ENCODE data around the gene PNCK.
"Not testable (repeated sequence)": the region's sequence is repeated elsewhere in the genome, so short reads cannot be mapped to it uniquely, and the experiment has no call there.

PNCK gene

DNA sequence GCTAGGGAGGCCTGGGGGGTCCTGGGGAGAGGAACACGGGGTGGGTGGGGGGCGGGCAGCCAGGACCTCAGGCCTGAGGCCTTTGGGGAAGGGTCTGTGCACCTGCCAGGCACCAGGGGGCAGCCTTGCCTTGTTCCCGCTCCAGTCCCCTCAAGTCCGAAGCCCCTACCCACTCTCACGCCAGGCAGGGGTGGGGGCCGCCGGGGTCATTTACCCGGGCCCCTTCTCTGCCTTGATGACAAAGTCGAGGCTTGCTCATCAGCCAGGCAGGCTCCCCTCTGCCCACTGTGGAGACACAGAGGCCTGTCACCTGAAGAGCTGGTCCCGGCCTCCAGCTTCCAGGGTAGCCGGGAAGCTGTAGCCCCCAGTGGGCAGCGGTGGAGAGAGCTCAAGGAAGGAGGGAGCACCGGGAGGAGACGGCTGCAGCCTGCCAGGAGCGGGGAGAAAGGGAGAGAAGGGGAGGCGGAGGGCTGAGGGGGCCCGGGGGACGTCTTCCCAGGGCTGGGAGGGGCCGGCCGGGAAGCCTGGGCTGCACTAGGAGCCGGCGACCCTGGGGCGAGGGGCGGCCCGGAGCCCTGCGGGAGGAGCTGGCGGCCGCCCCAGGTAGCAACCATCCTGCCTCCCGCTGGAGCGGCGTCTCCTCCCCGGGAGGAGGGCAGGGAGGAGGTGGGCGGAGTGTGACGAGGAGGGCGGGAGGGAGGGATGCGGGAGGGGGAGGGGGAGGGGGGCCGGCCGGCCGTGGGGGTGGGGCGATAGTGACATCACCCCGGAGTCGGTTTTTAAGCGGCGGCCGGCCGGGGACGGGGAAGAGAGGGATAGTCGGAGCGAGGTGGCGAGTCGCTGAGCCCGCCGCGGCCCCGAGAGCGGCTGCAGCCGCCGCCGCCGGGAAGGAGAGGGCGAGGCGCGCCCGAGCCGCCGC lies 13.8 kb upstream of the PNCK start, which contains the start of gene SLC6A8:
SLC6A8 (plus strand) TSS at position 806 of the 919 bp plus-strand sequence. CDS start 649 bp downstream, outside the sequence.
- H3K27me3 ChIP-seq = peaks cover 91% of the 10 kb centered on the region

DNA sequence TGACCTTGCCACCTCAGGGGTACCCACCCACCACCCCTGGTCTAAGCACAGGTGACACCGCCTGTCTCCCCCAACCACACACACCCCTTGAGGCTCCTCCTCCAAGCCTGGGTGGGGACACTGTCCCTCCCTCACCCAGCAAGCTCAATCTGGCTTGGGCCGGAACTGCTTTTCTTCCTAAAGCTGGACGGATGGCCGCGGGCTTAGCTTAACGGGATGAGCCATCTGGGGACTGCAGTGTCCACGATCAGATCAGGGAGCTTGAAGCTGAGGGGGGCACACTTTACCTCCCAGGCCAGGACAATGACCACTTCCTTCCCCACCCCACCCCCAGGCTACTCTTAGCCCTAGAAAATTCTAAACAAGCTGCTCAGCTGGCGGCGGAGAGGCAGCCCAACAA lies 13.1 kb upstream of the PNCK start:
- no peaks in the 10 kb centered on the region for H3K4me1 ChIP-seq (ENCODE audit: control insufficient read depth in 1 of 2, insufficient read depth in 1 of 2, low read depth in 1 of 2, low read length in 1 of 2)
- peaks cover 88% of the 10 kb centered on the region for H3K27me3 ChIP-seq
- no peak overlapping the region for H3K27ac ChIP-seq
- H3K9me3 ChIP-seq = no peaks in the 10 kb centered on the region
- H3K36me3 ChIP-seq = no peaks in the 10 kb centered on the region
- TF ChIP-seq, protein P1, sequence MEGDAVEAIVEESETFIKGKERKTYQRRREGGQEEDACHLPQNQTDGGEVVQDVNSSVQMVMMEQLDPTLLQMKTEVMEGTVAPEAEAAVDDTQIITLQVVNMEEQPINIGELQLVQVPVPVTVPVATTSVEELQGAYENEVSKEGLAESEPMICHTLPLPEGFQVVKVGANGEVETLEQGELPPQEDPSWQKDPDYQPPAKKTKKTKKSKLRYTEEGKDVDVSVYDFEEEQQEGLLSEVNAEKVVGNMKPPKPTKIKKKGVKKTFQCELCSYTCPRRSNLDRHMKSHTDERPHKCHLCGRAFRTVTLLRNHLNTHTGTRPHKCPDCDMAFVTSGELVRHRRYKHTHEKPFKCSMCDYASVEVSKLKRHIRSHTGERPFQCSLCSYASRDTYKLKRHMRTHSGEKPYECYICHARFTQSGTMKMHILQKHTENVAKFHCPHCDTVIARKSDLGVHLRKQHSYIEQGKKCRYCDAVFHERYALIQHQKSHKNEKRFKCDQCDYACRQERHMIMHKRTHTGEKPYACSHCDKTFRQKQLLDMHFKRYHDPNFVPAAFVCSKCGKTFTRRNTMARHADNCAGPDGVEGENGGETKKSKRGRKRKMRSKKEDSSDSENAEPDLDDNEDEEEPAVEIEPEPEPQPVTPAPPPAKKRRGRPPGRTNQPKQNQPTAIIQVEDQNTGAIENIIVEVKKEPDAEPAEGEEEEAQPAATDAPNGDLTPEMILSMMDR (IDR thresholded peaks at IDR 0.05) = no peak
- no peak overlapping the region for H3K4me3 ChIP-seq (ENCODE audit: low read depth in 1 of 2, low read length in 1 of 2)

More for the DNA sequence above, 13.8 kb upstream of the PNCK start, which contains the start of gene SLC6A8:
- Histone ChIP-seq H3K9me3 (no peaks in the 10 kb centered on the region), H3K4me3 (ENCODE audit: low read depth in 1 of 2, low read length in 1 of 2) (peak within 1 kb of the TSS; percentile 27 to 50), H3K27ac (no peak within 1 kb of the TSS), H3K36me3 (no peaks in the 10 kb centered on the region), H3K4me1 (ENCODE audit: control insufficient read depth in 1 of 2, insufficient read depth in 1 of 2, low read depth in 1 of 2, low read length in 1 of 2) (no peaks in the 10 kb centered on the region)
- TF ChIP-seq, protein P1 (IDR thresholded peaks at IDR 0.05) = peak; percentile 11

DNA sequence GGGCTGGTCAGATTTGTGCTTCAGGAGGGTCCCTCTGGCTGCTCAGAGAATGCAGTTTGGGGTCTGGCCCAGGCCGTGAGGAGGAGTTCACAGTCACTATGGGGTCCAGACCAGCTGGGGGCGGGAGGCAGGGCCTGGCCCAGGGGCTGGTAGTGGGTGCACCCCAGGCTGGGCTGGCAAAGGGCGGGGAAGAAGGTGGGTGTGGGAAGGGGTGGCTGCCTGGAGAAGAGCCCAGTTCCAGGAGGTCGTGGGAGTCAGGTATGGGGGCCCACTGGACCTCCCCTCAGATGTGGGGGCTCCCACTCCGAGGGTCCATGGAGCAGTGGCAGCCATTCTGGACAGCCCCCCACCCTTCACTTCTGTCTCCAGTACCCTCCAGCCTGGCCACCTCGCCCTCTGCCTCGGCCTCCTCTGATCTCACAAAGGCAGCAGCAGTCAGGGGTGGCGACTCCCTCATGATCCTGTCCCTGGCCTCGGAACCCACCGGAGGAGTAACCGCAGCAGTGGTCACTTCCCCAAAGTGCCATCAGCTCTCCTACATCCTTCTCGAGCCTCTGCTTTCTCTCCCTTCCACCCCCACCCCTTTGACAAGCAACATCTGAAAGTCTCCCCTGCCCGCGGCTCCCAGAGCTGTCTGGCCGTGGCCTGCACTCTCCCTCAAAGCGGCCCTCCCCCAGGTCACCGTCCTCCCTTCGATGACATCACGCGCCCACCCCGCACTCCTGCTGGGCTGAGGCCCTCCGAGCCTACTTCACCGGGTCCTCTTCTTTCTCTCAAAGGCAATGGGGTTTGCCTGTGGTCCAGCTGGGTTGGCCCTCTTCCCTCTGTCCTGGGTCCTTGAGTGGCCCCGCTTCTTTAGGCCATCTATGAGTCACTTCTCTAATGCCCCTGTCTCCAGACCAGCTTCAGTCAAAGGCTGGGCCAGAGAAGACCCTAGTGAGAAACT lies 12.4 kb upstream of the PNCK start:
- no peaks in the 10 kb centered on the region for H3K9me3 ChIP-seq
- no peak overlapping the region for H3K4me3 ChIP-seq (ENCODE audit: low read depth in 1 of 2, low read length in 1 of 2)
- peaks cover 88% of the 10 kb centered on the region for H3K27me3 ChIP-seq
- H3K4me1 ChIP-seq (ENCODE audit: control insufficient read depth in 1 of 2, insufficient read depth in 1 of 2, low read depth in 1 of 2, low read length in 1 of 2) = no peaks in the 10 kb centered on the region
- H3K36me3 ChIP-seq = no peaks in the 10 kb centered on the region
- TF ChIP-seq, protein P1 (IDR thresholded peaks at IDR 0.05) = no peak
- no peak overlapping the region for H3K27ac ChIP-seq

DNA sequence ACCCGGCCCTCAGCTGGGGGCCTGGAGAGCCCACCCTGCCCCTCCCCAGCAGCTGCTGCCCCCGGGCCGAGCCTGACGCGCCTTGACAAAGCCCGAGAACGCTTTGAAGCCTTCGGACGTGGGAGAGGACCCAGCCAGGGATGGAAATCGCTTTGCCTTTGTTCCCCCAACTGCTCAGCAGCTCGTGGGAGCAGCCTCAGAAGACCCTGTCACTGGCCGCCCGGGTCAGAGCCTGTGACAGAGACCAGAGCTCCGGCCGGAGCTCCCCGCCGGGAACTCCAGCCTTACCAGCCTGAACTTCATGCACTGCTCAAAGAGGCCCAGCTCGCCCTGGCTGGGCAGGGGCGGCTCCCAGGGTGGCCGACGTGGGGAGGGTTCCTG lies 11.5 kb upstream of the PNCK start:
- TF ChIP-seq, protein P1 (IDR thresholded peaks at IDR 0.05) = no peak
- H3K4me3 ChIP-seq (ENCODE audit: low read depth in 1 of 2, low read length in 1 of 2) = no peak overlapping the region
- H3K4me1 ChIP-seq (ENCODE audit: control insufficient read depth in 1 of 2, insufficient read depth in 1 of 2, low read depth in 1 of 2, low read length in 1 of 2) = no peaks in the 10 kb centered on the region
- H3K9me3 ChIP-seq = no peaks in the 10 kb centered on the region
- H3K36me3 ChIP-seq = no peaks in the 10 kb centered on the region
- H3K27me3 ChIP-seq = peaks cover 80% of the 10 kb centered on the region
- no peak overlapping the region for H3K27ac ChIP-seq

DNA sequence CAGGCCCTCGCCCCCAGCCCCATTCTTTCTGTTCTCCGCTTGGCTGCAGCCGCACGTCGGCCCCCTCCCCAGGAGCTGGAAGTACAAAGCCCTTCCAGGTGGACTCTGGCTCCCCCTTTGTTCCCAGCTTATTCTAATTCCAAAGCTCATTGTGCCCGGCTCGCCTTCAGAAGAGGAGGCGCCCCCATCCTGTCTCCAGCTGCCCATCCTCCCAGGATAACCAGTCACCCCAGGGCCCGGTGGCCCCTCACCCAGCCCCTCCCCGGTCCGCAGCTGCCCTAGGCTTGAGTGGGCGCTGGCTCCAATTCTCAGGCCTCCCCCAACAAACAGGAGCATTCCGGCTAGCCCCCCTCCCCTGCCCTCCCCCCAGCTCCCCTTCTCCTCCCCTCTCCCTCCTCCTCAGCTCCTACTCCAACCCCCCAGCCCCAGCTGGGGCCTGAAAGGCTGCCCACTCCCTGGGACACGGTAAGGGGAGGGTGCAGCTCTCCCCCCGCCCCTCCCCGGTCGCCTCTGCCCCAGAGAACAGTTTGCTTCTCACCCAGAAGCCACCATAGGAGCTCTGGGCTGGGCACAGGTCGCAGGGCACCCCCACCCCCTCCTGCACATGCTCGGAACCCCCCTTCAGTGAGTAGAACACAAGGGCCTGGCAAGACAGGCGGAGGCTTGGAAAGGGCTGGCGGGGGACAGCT lies 11.0 kb upstream of the PNCK start:
- H3K27me3 ChIP-seq = peaks cover 80% of the 10 kb centered on the region
- TF ChIP-seq, protein P1 (IDR thresholded peaks at IDR 0.05) = no peak

DNA sequence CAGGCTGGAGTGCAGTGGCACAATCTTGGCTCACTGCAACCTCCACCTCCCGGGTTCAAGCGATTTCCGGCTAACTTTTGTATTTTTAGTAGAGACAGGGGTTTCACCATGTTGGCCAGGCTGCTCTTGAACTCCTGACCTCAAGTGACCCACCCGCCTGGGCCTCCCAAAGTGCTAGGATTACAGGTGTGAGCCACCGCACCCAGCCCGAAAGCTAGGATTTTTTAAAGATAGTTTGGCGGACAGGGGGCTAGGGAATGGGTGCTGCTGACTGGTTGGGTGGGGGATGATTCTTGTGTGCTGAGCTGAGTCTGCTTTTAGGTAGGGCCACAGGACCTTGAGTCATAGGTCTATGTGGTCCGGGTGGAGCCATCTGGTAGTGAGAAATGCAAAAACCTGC lies 9.9 kb upstream of the PNCK start:
- H3K27me3 ChIP-seq = peaks cover 75% of the 10 kb centered on the region
- H3K4me3 ChIP-seq (ENCODE audit: low read depth in 1 of 2, low read length in 1 of 2); H3K36me3 ChIP-seq; H3K4me1 ChIP-seq (ENCODE audit: control insufficient read depth in 1 of 2, insufficient read depth in 1 of 2, low read depth in 1 of 2, low read length in 1 of 2); H3K9me3 ChIP-seq; H3K27ac ChIP-seq: not testable (repeated sequence)

More for the DNA sequence above, 11.0 kb upstream of the PNCK start:
- Histone ChIP-seq H3K4me3 (ENCODE audit: low read depth in 1 of 2, low read length in 1 of 2) (no peak overlapping the region), H3K27ac (no peak overlapping the region), H3K36me3 (no peaks in the 10 kb centered on the region), H3K9me3 (no peaks in the 10 kb centered on the region), H3K4me1 (ENCODE audit: control insufficient read depth in 1 of 2, insufficient read depth in 1 of 2, low read depth in 1 of 2, low read length in 1 of 2) (no peaks in the 10 kb centered on the region)
